Mesendoderm (in vitro differentiated cells): Measurements from ENCODE around the gene RDX.
A peak's percentile ranks its signal among the peaks of the same experiment; 100 is the strongest.

Experiments used
- DNase-seq: peaks from one replicate; pipeline ENCODE4 v3.0.0; 2013
- H2AK5ac ChIP-seq: 2 replicates; pipeline ENCODE4 v1.6.1; 2013; ENCODE audit warnings: low read length, inconsistent platforms
- H2BK120ac ChIP-seq: 2 replicates; pipeline ENCODE4 v1.6.1; 2013; ENCODE audit warnings: low read depth, mild to moderate bottlenecking, low read length, moderate library complexity, mixed read lengths
- H2BK15ac ChIP-seq: replicated peaks from 2 replicates; pipeline ENCODE4 v1.6.1; 2013; ENCODE audit warnings: low read depth, mild to moderate bottlenecking, moderate library complexity
- H2BK5ac ChIP-seq: 2 replicates; pipeline ENCODE4 v1.6.1; 2013; ENCODE audit warnings: low read length, inconsistent platforms
- H3K18ac ChIP-seq: 2 replicates; pipeline ENCODE4 v1.6.1; 2013; ENCODE audit warnings: mild to moderate bottlenecking, low read length, mixed read lengths
- H3K23ac ChIP-seq: one replicate; pipeline ENCODE4 v1.6.1; 2013; ENCODE audit warnings: low read length
- H3K27ac ChIP-seq: 2 replicates; pipeline ENCODE4 v1.5.1; 2013; ENCODE audit warnings: low read depth, mild to moderate bottlenecking, inconsistent platforms, low read length, moderate library complexity
- H3K27me3 ChIP-seq: 2 replicates; pipeline ENCODE4 v1.6.1; 2013; ENCODE audit warnings: low read length, control low read depth, mild to moderate bottlenecking, inconsistent platforms; ENCODE audit not compliant: insufficient read depth, poor library complexity
- H3K36me3 ChIP-seq: 2 replicates; pipeline ENCODE4 v1.6.1; 2013; ENCODE audit warnings: low read length, inconsistent platforms; ENCODE audit not compliant: control insufficient read depth, insufficient read depth
- H3K4ac ChIP-seq: one replicate; pipeline ENCODE4 v1.6.1; 2013; ENCODE audit warnings: low read depth, mild to moderate bottlenecking, low read length, moderate library complexity
- H3K4me1 ChIP-seq: 2 replicates; pipeline ENCODE4 v1.6.1; 2013; ENCODE audit warnings: low read depth, low read length, inconsistent platforms; ENCODE audit not compliant: control insufficient read depth
- H3K4me2 ChIP-seq: 2 replicates; pipeline ENCODE4 v1.6.1; 2013; ENCODE audit warnings: low read length
- H3K4me3 ChIP-seq: 2 replicates; pipeline ENCODE4 v1.5.1; 2013; ENCODE audit warnings: mild to moderate bottlenecking, low read length
- H3K56ac ChIP-seq: one replicate; pipeline ENCODE4 v1.6.1; 2013; ENCODE audit warnings: low read length
- H3K79me1 ChIP-seq: 2 replicates; pipeline ENCODE4 v1.6.1; 2013; ENCODE audit warnings: low read length, inconsistent platforms
- H3K79me2 ChIP-seq: 2 replicates; pipeline ENCODE4 v1.6.1; 2013; ENCODE audit warnings: mild to moderate bottlenecking, low read length; ENCODE audit not compliant: control insufficient read depth, insufficient read depth
- H3K9ac ChIP-seq: 2 replicates; pipeline ENCODE4 v1.6.1; 2013; ENCODE audit warnings: low read length, inconsistent platforms
- H4K5ac ChIP-seq: one replicate; pipeline ENCODE4 v1.6.1; 2013; ENCODE audit warnings: low read length
- H4K8ac ChIP-seq: one replicate; pipeline ENCODE4 v1.6.1; 2013; ENCODE audit warnings: low read depth, mild to moderate bottlenecking, control low read depth, low read length, moderate library complexity
- WGBS: extraction: QIAGEN DNeasy Blood & Tissue Kit; methylation state at CpG from one replicate; pipeline ENCODE4 v1.1.7; 2013; ENCODE audit warnings: low lambda C conversion rate, missing lambda C conversion rate; ENCODE audit not compliant: insufficient coverage; ENCODE audit errors: extremely low coverage; 5-methylcytosine and 5-hydroxymethylcytosine counted together

Gene RDX

GRCh38 chr11:110158317-110159200, 137.9 kb downstream of the RDX start:
- DNase-seq = peak; percentile 81
- Histone ChIP-seq H3K79me2 (no peaks in the 10 kb centered on the region), H4K5ac (no peak overlapping the region), H2BK15ac (no peak overlapping the region), H3K79me1 (no peaks in the 10 kb centered on the region), H3K4ac (no peak overlapping the region), H3K36me3 (peaks cover 2% of the 10 kb centered on the region), H3K18ac (no peak overlapping the region), H2AK5ac (no peak overlapping the region), H3K23ac (no peak overlapping the region), H3K56ac (no peak overlapping the region), H2BK120ac (no peak overlapping the region), H3K4me1 (no peaks in the 10 kb centered on the region), H2BK5ac (no peak overlapping the region), H3K27ac (no peak overlapping the region), H4K8ac (no peak overlapping the region), H3K27me3 (no peaks in the 10 kb centered on the region), H3K4me2 (no peak overlapping the region), H3K9ac (no peak overlapping the region), H3K4me3 (no peak overlapping the region)
- no CpG with 5 or more reads among the region's 9 CpGs for WGBS

DNA sequence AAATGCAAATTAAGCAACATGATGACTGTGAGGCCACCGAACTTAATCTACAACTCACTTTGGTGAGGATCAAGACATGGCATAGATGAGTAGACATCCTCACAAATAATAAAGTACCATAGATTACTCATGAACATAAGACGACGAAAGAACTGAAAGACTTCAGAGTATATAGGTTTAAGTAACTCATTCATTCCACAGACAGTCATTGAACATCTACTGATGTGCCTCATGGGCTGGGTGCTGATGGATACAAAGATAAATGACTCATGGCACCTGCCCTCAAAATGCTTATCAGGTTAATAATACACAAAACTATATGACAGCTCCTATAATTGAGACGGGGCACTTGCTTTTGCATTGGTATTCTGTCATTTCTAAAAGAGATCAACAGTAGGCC, 139.9 kb downstream of the RDX start:
- Histone ChIP-seq H4K8ac (no peak overlapping the region), H3K27me3 (no peaks in the 10 kb centered on the region), H3K18ac (no peak overlapping the region), H3K9ac (no peak overlapping the region), H3K23ac (no peak overlapping the region), H3K36me3 (peaks cover 2% of the 10 kb centered on the region), H3K4me2 (no peak overlapping the region), H3K4me3 (no peak overlapping the region), H2BK120ac (no peak overlapping the region), H3K4me1 (no peaks in the 10 kb centered on the region), H2BK5ac (no peak overlapping the region), H3K56ac (no peak overlapping the region), H2AK5ac (no peak overlapping the region), H3K4ac (no peak overlapping the region), H2BK15ac (no peak overlapping the region), H4K5ac (no peak overlapping the region), H3K79me2 (no peaks in the 10 kb centered on the region), H3K79me1 (no peaks in the 10 kb centered on the region), H3K27ac (no peak overlapping the region)
- no CpG with 5 or more reads among the region's 4 CpGs for WGBS
- DNase-seq = no peak

DNA sequence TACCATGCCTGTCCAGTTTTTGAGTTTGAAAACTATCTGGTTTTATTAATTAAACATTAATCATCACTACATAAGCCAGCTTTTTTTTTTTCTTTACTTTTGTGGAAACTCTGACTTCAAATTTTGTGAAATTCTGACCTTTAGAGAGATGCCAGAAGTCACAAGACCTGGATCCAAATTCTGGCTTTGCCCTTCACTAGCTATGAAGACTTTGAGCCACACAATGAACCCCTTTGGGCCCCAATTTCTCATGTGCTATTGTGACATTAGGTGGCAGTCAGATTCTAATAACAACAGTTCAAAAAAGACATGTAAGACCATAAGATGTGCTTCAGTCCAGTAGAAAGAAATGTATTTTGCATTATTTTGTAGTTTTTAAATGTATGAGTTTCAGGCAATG, 142.9 kb downstream of the RDX start:
- Histone ChIP-seq H4K8ac (no peak overlapping the region), H2BK120ac (no peak overlapping the region), H2BK15ac (no peak overlapping the region), H3K4me1 (no peaks in the 10 kb centered on the region), H3K27ac (no peak overlapping the region), H2AK5ac (no peak overlapping the region), H3K23ac (no peak overlapping the region), H3K4ac (no peak overlapping the region), H3K9ac (no peak overlapping the region), H3K79me1 (no peaks in the 10 kb centered on the region), H2BK5ac (no peak overlapping the region), H3K56ac (no peak overlapping the region), H3K79me2 (no peaks in the 10 kb centered on the region), H3K36me3 (no peaks in the 10 kb centered on the region), H3K18ac (no peak overlapping the region), H4K5ac (no peak overlapping the region), H3K4me2 (no peak overlapping the region), H3K4me3 (no peak overlapping the region), H3K27me3 (no peaks in the 10 kb centered on the region)
- no peak for DNase-seq

DNA sequence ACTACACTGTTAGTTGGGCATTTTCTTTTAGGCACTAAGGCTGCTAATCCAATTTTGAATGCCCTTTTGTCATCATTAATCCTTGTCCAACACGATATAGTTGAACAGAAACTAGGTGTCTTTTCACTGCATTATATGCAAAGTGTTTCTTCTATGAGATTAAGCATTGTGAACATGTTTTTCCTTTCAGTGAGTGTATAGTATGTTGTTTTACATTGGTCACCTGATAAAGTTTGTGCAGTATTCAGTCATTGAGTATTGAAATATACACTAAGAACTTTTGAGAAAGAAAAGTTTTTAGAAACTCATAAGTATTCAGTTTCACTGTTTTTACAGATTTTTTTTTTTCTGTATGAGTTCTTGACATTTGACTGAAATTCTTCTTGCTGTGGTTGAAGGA, 144.2 kb downstream of the RDX start:
- no peak overlapping the region for H3K56ac ChIP-seq
- H3K4me1 ChIP-seq = no peaks in the 10 kb centered on the region
- no CpG with 5 or more reads among the region's 1 CpG for WGBS
- no peak overlapping the region for H2BK5ac ChIP-seq
- no peak overlapping the region for H3K27ac ChIP-seq
- H3K4ac ChIP-seq = no peak overlapping the region
- H3K9ac ChIP-seq = no peak overlapping the region
- H4K8ac ChIP-seq = no peak overlapping the region
- H3K4me2 ChIP-seq = no peak overlapping the region
- no peak overlapping the region for H2AK5ac ChIP-seq
- H3K36me3 ChIP-seq = no peaks in the 10 kb centered on the region
- no peaks in the 10 kb centered on the region for H3K27me3 ChIP-seq
- H4K5ac ChIP-seq = no peak overlapping the region
- no peak overlapping the region for H3K4me3 ChIP-seq
- H3K23ac ChIP-seq = no peak overlapping the region
- no peak overlapping the region for H3K18ac ChIP-seq
- no peaks in the 10 kb centered on the region for H3K79me1 ChIP-seq
- H2BK120ac ChIP-seq = no peak overlapping the region
- no peak for DNase-seq
- H3K79me2 ChIP-seq = no peaks in the 10 kb centered on the region
- no peak overlapping the region for H2BK15ac ChIP-seq

DNA sequence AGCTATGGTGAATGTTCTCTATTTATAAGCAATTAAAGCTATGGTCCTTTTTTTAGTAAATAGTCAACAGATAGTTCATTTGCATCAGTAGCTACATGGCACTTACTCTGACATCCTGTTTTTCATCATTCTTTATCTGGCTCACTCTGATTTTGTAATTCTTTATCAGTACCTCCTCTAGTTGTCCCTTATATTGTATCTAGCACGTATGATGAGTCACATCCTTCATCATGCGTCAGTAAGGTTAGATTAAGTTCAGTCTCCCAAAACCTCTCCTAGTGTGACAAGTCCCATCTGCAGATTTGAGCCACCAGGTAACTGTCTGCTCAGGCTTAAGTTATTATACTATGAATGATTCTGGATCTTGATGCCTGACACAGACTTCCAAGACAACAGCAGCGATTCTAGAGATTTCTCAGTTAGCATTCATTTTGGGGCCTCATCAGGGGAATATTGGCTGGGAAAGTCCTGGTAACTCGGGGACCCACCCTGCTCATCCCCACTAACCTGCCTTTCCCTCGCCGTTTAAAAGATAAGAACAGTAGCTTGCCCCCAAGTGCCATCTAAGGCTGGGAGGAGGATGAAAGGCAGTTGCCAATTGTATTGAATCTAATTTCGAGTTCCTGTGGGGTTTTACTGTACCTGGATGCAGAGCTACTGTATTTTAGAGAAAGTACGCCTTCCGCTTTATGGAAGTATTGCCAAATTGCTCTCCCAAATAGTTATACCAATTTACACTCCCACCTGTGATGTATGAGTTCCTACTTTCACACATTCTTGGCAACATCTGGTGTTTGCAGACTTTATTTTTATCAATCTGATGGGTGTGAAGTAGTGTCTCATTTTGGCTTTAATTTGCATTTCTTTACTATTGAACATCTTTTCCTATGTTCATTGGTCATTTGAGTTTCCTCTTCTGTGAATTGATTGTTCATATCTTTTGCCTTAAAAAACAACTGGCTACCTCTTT, 147.4 kb downstream of the RDX start:
- no peak overlapping the region for H2AK5ac ChIP-seq
- peak; percentile 50 for DNase-seq
- no peaks in the 10 kb centered on the region for H3K79me1 ChIP-seq
- H3K4me2 ChIP-seq = no peak overlapping the region
- no peaks in the 10 kb centered on the region for H3K27me3 ChIP-seq
- H3K18ac ChIP-seq = no peak overlapping the region
- WGBS = no CpG with 5 or more reads among the region's 9 CpGs
- H2BK15ac ChIP-seq = no peak overlapping the region
- H3K27ac ChIP-seq = no peak overlapping the region
- no peak overlapping the region for H3K4me3 ChIP-seq
- H4K8ac ChIP-seq = no peak overlapping the region
- H3K23ac ChIP-seq = no peak overlapping the region
- no peak overlapping the region for H3K56ac ChIP-seq
- H2BK5ac ChIP-seq = no peak overlapping the region
- H3K9ac ChIP-seq = no peak overlapping the region
- no peaks in the 10 kb centered on the region for H3K79me2 ChIP-seq
- no peak overlapping the region for H3K4ac ChIP-seq
- H4K5ac ChIP-seq = no peak overlapping the region
- no peak overlapping the region for H2BK120ac ChIP-seq
- no peaks in the 10 kb centered on the region for H3K4me1 ChIP-seq
- H3K36me3 ChIP-seq = no peaks in the 10 kb centered on the region
